ENCODE results near the gene SPATA12. TPM values are rescaled to one million over a fixed set of nuclear protein-coding genes. Genes with fewer than 3 reads are reported as not detected.

SPATA12 gene
- total and polyA plus RNA-seq, 2 of the 8 experiments (the other 6 are each of a cell fraction or from before 2014, with no cell fraction given): 0.19 to 0.97 TPM

DNA sequence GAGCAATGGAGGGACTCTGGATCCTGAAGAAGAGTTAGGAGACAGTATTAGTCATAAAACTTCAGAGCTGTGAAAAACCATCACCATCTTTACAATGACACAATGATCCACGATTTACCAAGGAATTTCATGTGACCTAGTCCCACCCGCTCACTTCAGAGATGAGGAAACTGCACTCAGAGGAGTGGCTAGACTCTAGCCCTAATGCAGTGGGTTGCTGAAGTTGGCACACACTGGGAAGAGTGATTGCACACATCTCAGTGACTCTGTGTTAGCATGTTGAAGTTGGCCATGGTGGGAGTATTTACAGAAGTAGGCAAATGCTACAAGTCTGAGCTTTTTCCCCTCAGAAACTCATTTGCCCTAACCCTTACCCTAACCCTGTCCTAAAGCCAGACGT, 35.2 kb upstream of the SPATA12 start:
- H3K79me1 ChIP-seq (ENCODE audit: low read depth, low read length): no peaks in the 10 kb centered on the region
- H3K9ac ChIP-seq (replicated peaks in 1 of 4; ENCODE audit: extremely low read depth in 1 of 4, low read depth in 3 of 4, low read length in 3 of 4): no peak overlapping the region
- H3K4me3 ChIP-seq (ENCODE audit: extremely low read depth in 1 of 4, insufficient read depth in 2 of 4, low read depth in 3 of 4, low read length in 4 of 4): no peak overlapping the region
- CTCF ChIA-PET (ENCODE audit: partially characterized antibody): interaction anchor here (0.7 kb wide), 1 partner anchor 37 kb away, joined by 3 read pairs; no protein-coding TSS in a partner anchor
- FAIRE-seq (no peak), DNase-seq (ENCODE audit: low read depth in 1 of 2, low spot score in 2 of 2) (no peak)
- H3K4me1 ChIP-seq (replicated peaks in 1 of 4; ENCODE audit: control insufficient read depth in 3 of 4, insufficient read depth in 4 of 4, low read length in 3 of 4): no peaks in the 10 kb centered on the region
- H2BK15ac ChIP-seq (ENCODE audit: low read length): no peak overlapping the region
- H3K23me2 ChIP-seq (ENCODE audit: low read depth, low read length): no peaks in the 10 kb centered on the region
- POLR2A ChIA-PET (ENCODE audit: partially characterized antibody): no interaction called here
- H3K14ac ChIP-seq (ENCODE audit: insufficient read length): no peak overlapping the region
- no peak overlapping the region for H2AK5ac ChIP-seq (ENCODE audit: low read depth, low read length)
- H2BK120ac ChIP-seq (replicated peaks; ENCODE audit: low read depth, low read length): no peak overlapping the region
- H4K91ac ChIP-seq (replicated peaks; ENCODE audit: insufficient read length, low read length): no peak overlapping the region
- no peaks in the 10 kb centered on the region for H3K27me3 ChIP-seq (replicated peaks in 1 of 4; ENCODE audit: control insufficient read depth in 3 of 4, extremely low read depth in 1 of 4, insufficient read depth in 3 of 4, low read length in 3 of 4)
- H3K9me3 ChIP-seq (ENCODE audit: insufficient read depth in 2 of 2, low read depth in 1 of 2, low read length in 1 of 2): no peaks in the 10 kb centered on the region
- no peak overlapping the region for H3K4me2 ChIP-seq (ENCODE audit: insufficient read depth in 1 of 2, low read depth in 2 of 2, low read length in 2 of 2)
- H3K79me2 ChIP-seq (ENCODE audit: control insufficient read depth in 1 of 2, insufficient read depth in 2 of 2, low read length in 2 of 2): no peaks in the 10 kb centered on the region
- no peak overlapping the region for H4K8ac ChIP-seq (ENCODE audit: extremely low read depth, insufficient read depth, low read length)
- H3K27ac ChIP-seq (ENCODE audit: low read depth, low read length): no peak overlapping the region
- H2BK20ac ChIP-seq (ENCODE audit: low read length): no peak overlapping the region
- no peak overlapping the region for H3K56ac ChIP-seq (replicated peaks; ENCODE audit: insufficient read length, low read depth, low read length)
- TF ChIP-seq CREB1 (IDR thresholded peaks at IDR 0.05): no peak
- TF ChIP-seq NANOG (IDR thresholded peaks at IDR 0.05; ENCODE audit: insufficient read depth, low read depth, low read length, poor library complexity, severe bottlenecking): no peak
- TF ChIP-seq SUZ12 (IDR thresholded peaks at IDR 0.05; ENCODE audit: low read length): no peak
- TF ChIP-seq FOSL1 (IDR thresholded peaks at IDR 0.05; ENCODE audit: insufficient read depth, low read depth, low read length): no peak
- TF ChIP-seq GABPA (IDR thresholded peaks at IDR 0.05; ENCODE audit: borderline replicate concordance, insufficient read depth, low read length): no peak
- TF ChIP-seq SRF (IDR thresholded peaks at IDR 0.05; ENCODE audit: low read depth, low read length): no peak
- H3K18ac ChIP-seq (ENCODE audit: extremely low read depth, low read length): no peak overlapping the region
- no peaks in the 10 kb centered on the region for H4K20me1 ChIP-seq (replicated peaks in 1 of 2; ENCODE audit: control insufficient read depth in 1 of 2, insufficient read depth in 2 of 2, low read length in 2 of 2)
- WGBS, 2 experiments (ENCODE audit: extremely low coverage in 1 of 2, insufficient coverage in 1 of 2, insufficient read length in 1 of 2, insufficient replicate concordance in 2 of 2, low coverage in 1 of 2, low lambda C conversion rate in 2 of 2, missing lambda C conversion rate in 1 of 2): 90% methylated on average over 3 of the region's 3 CpGs; no CpG with 5 or more reads in 1 of the 2 experiments
- no peak overlapping the region for H3K23ac ChIP-seq (ENCODE audit: insufficient read length)
- no peak overlapping the region for H3K4ac ChIP-seq (replicated peaks; ENCODE audit: insufficient read length, low read depth, low read length)
- H2BK5ac ChIP-seq (ENCODE audit: low read depth, low read length): no peak overlapping the region
- H4K5ac ChIP-seq (ENCODE audit: insufficient read length, low read depth, low read length): no peak overlapping the region
- H2AFZ ChIP-seq (ENCODE audit: low read length): no peak overlapping the region
- no peak overlapping the region; the same call in 1 of the 2 replicates for H2BK12ac ChIP-seq (ENCODE audit: low read depth, low read length)
- H3K36me3 ChIP-seq (ENCODE audit: control insufficient read depth in 2 of 4, insufficient read depth in 4 of 4, low read length in 3 of 4): no peaks in the 10 kb centered on the region
